ENCODE data around the gene CDH13. TPM values are rescaled to one million over a fixed set of nuclear protein-coding genes. Genes with fewer than 3 reads are reported as not detected.

The CDH13 gene
- polyA plus RNA-seq, 2 of the 4 experiments (the other 2 are of a cell fraction) = not detected

- TF ChIP-seq ELK1 (IDR thresholded peaks at IDR 0.05; ENCODE audit: low read depth, low read length) (no peak), ZC3H11A (IDR thresholded peaks at IDR 0.05) (no peak), BCL3 (IDR thresholded peaks at IDR 0.05) (no peak), RAD21 (conservative IDR thresholded peaks at IDR 0.05 in 1 of 2, IDR thresholded peaks at IDR 0.05 in 1 of 2) (no peak), TFCP2L1 (CRISPR knock-in tag; IDR thresholded peaks at IDR 0.05) (no peak), RARB (CRISPR knock-in tag; IDR thresholded peaks at IDR 0.05) (no peak), CBX8 (IDR thresholded peaks at IDR 0.05) (no peak), KDM5A (IDR thresholded peaks at IDR 0.05) (no peak), MAZ (IDR thresholded peaks at IDR 0.05; ENCODE audit: borderline replicate concordance, low read depth, low read length) (no peak), HEYL (CRISPR knock-in tag; IDR thresholded peaks at IDR 0.05) (no peak), ATOH8 (CRISPR knock-in tag; IDR thresholded peaks at IDR 0.05; ENCODE audit: low read depth) (no peak), EP300 (IDR thresholded peaks at IDR 0.05) (no peak), KDM1A (IDR thresholded peaks at IDR 0.05; ENCODE audit: low read depth) (no peak), NPAS2 (CRISPR knock-in tag; IDR thresholded peaks at IDR 0.05; ENCODE audit: borderline replicate concordance) (no peak), MAFK (IDR thresholded peaks at IDR 0.05; ENCODE audit: partially characterized antibody) (no peak), HOXB5 (CRISPR knock-in tag; IDR thresholded peaks at IDR 0.05) (no peak)
- peak; percentile 11 to 19; a peak in 5 of 6 replicates for ATAC-seq
- ChIA-PET CTCF (no interaction called here), POLR2A (no interaction called here)
- DNase-seq (ENCODE audit: low read depth in 1 of 2, low spot score in 1 of 2) = no peak
- 17% methylated on average over 11 of the region's 11 CpGs for WGBS (ENCODE audit: missing lambda C conversion rate)
- Histone ChIP-seq H3K4me1 (peaks cover 24% of the 10 kb centered on the region), H3K9me3 (no peaks in the 10 kb centered on the region), H3K4me3 (peak overlapping the region; percentile 93), H3K27ac (peak overlapping the region; percentile 94 to 98), H3K4me2 (peak overlapping the region; percentile 97)
- no peak for FAIRE-seq
Measured at GRCh38 chr16:83808573-83809014, 1181.8 kb downstream of the CDH13 start.

GRCh38 chr16:83809092-83809491 lies 1182.3 kb downstream of the CDH13 start:
- DNase-seq (ENCODE audit: low read depth in 1 of 2, low spot score in 1 of 2) = no peak
- no peak for FAIRE-seq
- 82% methylated on average over 13 of the region's 13 CpGs for WGBS (ENCODE audit: missing lambda C conversion rate)
- ChIA-PET POLR2A (no interaction called here), CTCF (no interaction called here)
- no peak for ATAC-seq
- Histone ChIP-seq H3K9me3 (no peaks in the 10 kb centered on the region), H3K4me2 (peak overlapping the region; percentile 97), H3K27ac (peak overlapping the region in 1 of 2 experiments; percentile 98; a peak in 3 of 6 replicates), H3K4me1 (peaks cover 29% of the 10 kb centered on the region), H3K4me3 (peak overlapping the region; percentile 93)
- TF ChIP-seq ESRRA (IDR thresholded peaks at IDR 0.05; ENCODE audit: borderline replicate concordance, low read length) (no peak), CBX2 (IDR thresholded peaks at IDR 0.05; ENCODE audit: borderline replicate concordance, low read depth) (no peak), RNF2 (IDR thresholded peaks at IDR 0.05; ENCODE audit: borderline replicate concordance, low read depth) (no peak), ZNF302 (CRISPR knock-in tag; IDR thresholded peaks at IDR 0.05) (no peak), HES2 (IDR thresholded peaks at IDR 0.05) (no peak), FOSB (CRISPR knock-in tag; IDR thresholded peaks at IDR 0.05) (no peak), EP300 (IDR thresholded peaks at IDR 0.05) (no peak), RCOR1 (IDR thresholded peaks at IDR 0.05; ENCODE audit: low read depth, low read length) (no peak), HDAC2 (IDR thresholded peaks at IDR 0.05) (no peak), CHD4 (IDR thresholded peaks at IDR 0.05; ENCODE audit: borderline replicate concordance) (no peak), SMC3 (IDR thresholded peaks at IDR 0.05) (no peak), RARB (CRISPR knock-in tag; IDR thresholded peaks at IDR 0.05) (no peak), CHD2 (IDR thresholded peaks at IDR 0.05; ENCODE audit: low read length, partially characterized antibody) (no peak), POLR2AphosphoS2 (conservative IDR thresholded peaks at IDR 0.05; ENCODE audit: low read length) (no peak), TP53 (CRISPR knock-in tag; IDR thresholded peaks at IDR 0.05) (no peak), KDM1A (IDR thresholded peaks at IDR 0.05; ENCODE audit: low read depth) (no peak), ZFP36 (IDR thresholded peaks at IDR 0.05; ENCODE audit: borderline replicate concordance, partially characterized antibody) (no peak)
